GM18508 (cell line): ENCODE results near the gene RGS10.

Experiments
- ATAC-seq: cut with Tn5 transposase; IDR thresholded peaks from one replicate; pipeline ENCODE4 v1.9.1; 2021; ENCODE audit warnings: moderate number of reproducible peaks; ENCODE audit not compliant: insufficient read depth, unreplicated experiment

Gene RGS10

GRCh38 chr10:119455609-119456434 lies 86.7 kb downstream of the RGS10 start:
- ATAC-seq, result no peak

GRCh38 chr10:119454990-119455389 lies 87.5 kb downstream of the RGS10 start:
- no peak for ATAC-seq

GRCh38 chr10:119454316-119454715 lies 88.2 kb downstream of the RGS10 start:
- ATAC-seq, result no peak

- no peak for ATAC-seq
Observed at GRCh38 chr10:119453313-119453712, 89.2 kb downstream of the RGS10 start.

DNA sequence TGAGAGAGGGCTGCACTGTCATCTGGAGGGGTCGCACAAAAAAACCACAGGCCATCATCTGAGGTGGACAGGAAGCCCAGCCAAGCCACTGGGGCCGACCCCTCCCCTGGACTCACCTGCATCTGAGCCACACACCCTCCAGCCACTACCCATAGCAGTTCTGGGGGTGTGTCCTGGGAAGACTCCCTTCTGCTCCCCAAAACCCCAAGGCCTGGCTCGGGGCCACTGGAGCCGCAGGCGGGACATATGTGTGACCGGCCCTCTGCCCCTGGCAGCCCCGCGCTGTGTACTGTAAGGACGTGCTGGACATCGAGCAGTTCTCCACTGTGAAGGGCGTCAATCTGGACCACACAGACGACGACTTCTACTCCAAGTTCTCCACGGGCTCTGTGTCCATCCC lies 90.1 kb downstream of the RGS10 start:
- ATAC-seq, result no peak

- ATAC-seq, result no peak
Observed at GRCh38 chr10:119451300-119451896, 91.1 kb downstream of the RGS10 start.

DNA sequence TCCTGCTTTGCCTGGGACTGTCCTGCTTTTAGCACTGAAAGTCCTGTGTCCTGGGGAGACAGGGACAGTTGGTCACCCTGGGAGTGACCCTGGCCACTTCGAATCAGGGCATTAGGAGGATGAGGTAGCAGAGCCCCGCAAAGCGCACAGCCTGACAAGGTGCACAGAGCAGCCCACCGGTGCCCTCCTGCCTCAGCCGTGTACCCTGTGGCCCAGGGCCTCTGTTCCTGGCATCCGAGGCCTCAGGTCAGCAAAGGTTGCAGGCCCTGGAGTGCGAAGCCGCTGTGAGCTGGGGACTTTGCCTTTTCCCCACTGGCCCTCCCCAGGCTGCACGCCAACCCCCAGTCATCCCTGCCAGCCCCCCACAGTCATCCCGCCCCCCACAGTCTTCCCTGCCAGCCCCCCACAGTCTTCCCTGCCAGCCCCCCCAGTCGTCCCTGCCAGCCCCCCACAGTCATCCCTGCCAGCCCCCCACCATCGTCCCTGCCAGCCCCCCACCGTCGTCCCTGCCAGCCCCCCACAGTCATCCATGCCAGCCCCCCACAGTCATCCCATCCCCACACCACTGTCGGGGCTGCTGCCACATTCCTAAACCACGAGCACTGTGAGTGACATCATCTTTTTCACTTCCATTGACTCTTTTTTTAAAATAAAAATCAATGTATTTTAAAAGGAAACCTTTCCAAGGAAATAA lies 91.8 kb downstream of the RGS10 start:
- no peak for ATAC-seq
